Activated naive CD4-positive, alpha-beta T cell treated with anti-CD3 and anti-CD28 coated beads for 36 hours (primary cell): Measurements from ENCODE around the gene ENSA. TPM values are rescaled to one million over a fixed set of nuclear protein-coding genes. Genes with fewer than 3 reads are reported as not detected.
"Not testable (repeated sequence)": the region's sequence is repeated elsewhere in the genome, so short reads cannot be mapped to it uniquely, and the experiment has no call there.

Source experiments
- CTCF ChIA-PET: fragments of 350-600 bp; sonication (Branson Sonifier 250); formaldehyde crosslinking; loops from one replicate; lab custom pipeline; 2021; ENCODE audit warnings: antibody characterized with exemption; lab: Charles Lee
- DNase-seq: peaks from one replicate; pipeline ENCODE4 v3.0.0-alpha.2; 2020
- H3K27ac Mint-ChIP-seq: one replicate; pipeline ENCODE4 v1.8.0; 2021; ENCODE audit warnings: mild to moderate bottlenecking, mixed read lengths
- H3K27me3 Mint-ChIP-seq: one replicate; pipeline ENCODE4 v1.8.0; 2021; ENCODE audit warnings: low read depth, mixed read lengths
- H3K36me3 Mint-ChIP-seq: one replicate; pipeline ENCODE4 v1.8.0; 2021; ENCODE audit warnings: low read depth, mixed read lengths
- H3K4me1 Mint-ChIP-seq: one replicate; pipeline ENCODE4 v1.8.0; 2021; ENCODE audit warnings: low read depth, mixed read lengths
- H3K4me3 Mint-ChIP-seq: one replicate; pipeline ENCODE4 v1.8.0; 2021; ENCODE audit warnings: mild to moderate bottlenecking, moderate library complexity, mixed read lengths
- H3K9me3 Mint-ChIP-seq: one replicate; pipeline ENCODE4 v1.8.0; 2021; ENCODE audit warnings: mixed read lengths
- intact Hi-C: fragments of 100-400 bp; cut with micrococcal nuclease; formaldehyde crosslinking; loops from one replicate; pipeline ENCODE4 v1.15.1; 2023
- total RNA-seq, 2 experiments: library from RNA; stranded (reverse); gene quantifications; one replicate each; pipeline ENCODE4 v1.2.3, GENCODE V29; 2021

Gene ENSA
- total RNA-seq, 2 experiments from 2014 or later = 187 to 193 TPM

GRCh38 chr1:150641126-150641815, 11.9 kb upstream of the ENSA start:
- H3K4me1 Mint-ChIP-seq, H3K9me3 Mint-ChIP-seq, intact Hi-C loops, H3K4me3 Mint-ChIP-seq, H3K27me3 Mint-ChIP-seq, H3K27ac Mint-ChIP-seq, H3K36me3 Mint-ChIP-seq, CTCF ChIA-PET, DNase-seq: not testable (repeated sequence)

GRCh38 chr1:150638430-150638829, 9.0 kb upstream of the ENSA start:
- not testable (repeated sequence) for DNase-seq

GRCh38 chr1:150634839-150635622, 5.6 kb upstream of the ENSA start:
- not testable (repeated sequence) for H3K4me1 Mint-ChIP-seq, H3K27ac Mint-ChIP-seq

More at GRCh38 chr1:150638430-150638829, 9.0 kb upstream of the ENSA start:
- CTCF ChIA-PET, H3K9me3 Mint-ChIP-seq, H3K4me3 Mint-ChIP-seq, intact Hi-C loops, H3K27ac Mint-ChIP-seq, H3K4me1 Mint-ChIP-seq, H3K27me3 Mint-ChIP-seq, H3K36me3 Mint-ChIP-seq: not testable (repeated sequence)

GRCh38 chr1:150628766-150629114, 672 bp downstream of the ENSA start:
- H3K4me1 Mint-ChIP-seq = peaks cover 47% of the 10 kb centered on the region
- peaks cover 38% of the 10 kb centered on the region for H3K36me3 Mint-ChIP-seq
- H3K27ac Mint-ChIP-seq = no peak overlapping the region
- no peak overlapping the region for H3K4me3 Mint-ChIP-seq
- H3K9me3 Mint-ChIP-seq = no peaks in the 10 kb centered on the region
- intact Hi-C loops = loop anchor here (1.0 to 10.0 kb wide), 12 partner anchors 17 to 699 kb away; partner anchors contain the start of genes ANP32E, APH1A, ARNT and GOLPH3L
- CTCF ChIA-PET = interaction anchor here (0.6 to 2.1 kb wide), 3 partner anchors 15 to 420 kb away, joined by 4 to 12 read pairs (median 5); no protein-coding TSS in a partner anchor
- no peak for DNase-seq
- no peaks in the 10 kb centered on the region for H3K27me3 Mint-ChIP-seq

More at GRCh38 chr1:150634839-150635622, 5.6 kb upstream of the ENSA start:
- CTCF ChIA-PET, DNase-seq, H3K4me3 Mint-ChIP-seq, H3K36me3 Mint-ChIP-seq, intact Hi-C loops, H3K9me3 Mint-ChIP-seq, H3K27me3 Mint-ChIP-seq: not testable (repeated sequence)

- peaks cover 56% of the 10 kb centered on the region for H3K4me1 Mint-ChIP-seq
- H3K36me3 Mint-ChIP-seq = peaks cover 45% of the 10 kb centered on the region
- CTCF ChIA-PET = interaction anchor here (0.7 to 2.1 kb wide), 6 partner anchors 11 to 69 kb away, joined by 3 to 12 read pairs (median 6); no protein-coding TSS in a partner anchor
- H3K9me3 Mint-ChIP-seq = no peaks in the 10 kb centered on the region
- intact Hi-C loops = loop anchor here (2.0 to 10.0 kb wide), 3 partner anchors 143 to 375 kb away; partner anchors contain the start of genes RPRD2 and TARS2
- H3K27me3 Mint-ChIP-seq = no peaks in the 10 kb centered on the region
- no peak for DNase-seq
- H3K4me3 Mint-ChIP-seq = no peak overlapping the region
- H3K27ac Mint-ChIP-seq = peak overlapping the region; percentile 25
Observed at GRCh38 chr1:150627826-150628410, 1.5 kb downstream of the ENSA start.

GRCh38 chr1:150626150-150626549, 3.3 kb downstream of the ENSA start:
- Mint-ChIP-seq H3K27me3 (no peaks in the 10 kb centered on the region), H3K36me3 (peaks cover 57% of the 10 kb centered on the region), H3K27ac (peak overlapping the region; percentile 88), H3K4me1 (peaks cover 73% of the 10 kb centered on the region), H3K4me3 (no peak overlapping the region), H3K9me3 (no peaks in the 10 kb centered on the region)
- CTCF ChIA-PET = interaction anchor here (1.4 kb wide), 1 partner anchor 64 kb away, joined by 4 read pairs; no protein-coding TSS in a partner anchor
- no peak for DNase-seq
- intact Hi-C loops = loop anchor here (10.0 kb wide), 1 partner anchor 141 kb away; the partner anchor contains the start of gene TARS2

- not testable (repeated sequence) for H3K27me3 Mint-ChIP-seq, H3K9me3 Mint-ChIP-seq, H3K4me3 Mint-ChIP-seq
- intact Hi-C loops = loop anchor here (5.0 to 10.0 kb wide), 2 partner anchors 140 to 373 kb away; partner anchors contain the start of gene TARS2
- peaks cover 85% of the 10 kb centered on the region for H3K4me1 Mint-ChIP-seq
- peak; percentile 37 for DNase-seq
- H3K27ac Mint-ChIP-seq = peak overlapping the region; percentile 88
- CTCF ChIA-PET = interaction anchor here (0.7 to 7.6 kb wide), 3 partner anchors 60 to 648 kb away, joined by 3 to 167 read pairs (median 5); no protein-coding TSS in a partner anchor
- peaks cover 70% of the 10 kb centered on the region for H3K36me3 Mint-ChIP-seq
Observed at GRCh38 chr1:150624546-150624945, 4.9 kb downstream of the ENSA start.

GRCh38 chr1:150624134-150624533, 5.3 kb downstream of the ENSA start:
- H3K36me3 Mint-ChIP-seq = peaks cover 74% of the 10 kb centered on the region
- intact Hi-C loops = loop anchor here (5.0 to 10.0 kb wide), 2 partner anchors 139 to 373 kb away; partner anchors contain the start of gene TARS2

GRCh38 chr1:150622303-150622975, 7.0 kb downstream of the ENSA start:
- CTCF ChIA-PET = interaction anchor here (0.6 to 7.6 kb wide), 3 partner anchors 45 to 197 kb away, joined by 3 to 167 read pairs (median 7); no protein-coding TSS in a partner anchor
- Mint-ChIP-seq H3K27ac (peak overlapping the region; percentile 72), H3K9me3 (no peaks in the 10 kb centered on the region), H3K4me1 (peaks cover 77% of the 10 kb centered on the region), H3K27me3 (no peaks in the 10 kb centered on the region), H3K36me3 (peaks cover 68% of the 10 kb centered on the region), H3K4me3 (peak overlapping the region; percentile 9)
- no peak for DNase-seq
- intact Hi-C loops = loop anchor here (5.0 to 10.0 kb wide), 2 partner anchors 138 to 375 kb away; partner anchors contain the start of gene TARS2

More at GRCh38 chr1:150624134-150624533, 5.3 kb downstream of the ENSA start:
- H3K9me3 Mint-ChIP-seq, DNase-seq, H3K27me3 Mint-ChIP-seq, H3K4me3 Mint-ChIP-seq: not testable (repeated sequence)
- Mint-ChIP-seq H3K4me1 (peaks cover 86% of the 10 kb centered on the region), H3K27ac (peak overlapping the region; percentile 88)
- CTCF ChIA-PET = interaction anchor here (0.7 to 7.6 kb wide), 3 partner anchors 60 to 648 kb away, joined by 3 to 167 read pairs (median 5); no protein-coding TSS in a partner anchor

GRCh38 chr1:150621497-150622302, 7.7 kb downstream of the ENSA start:
- Mint-ChIP-seq H3K4me3 (peak overlapping the region; percentile 9), H3K36me3 (peaks cover 68% of the 10 kb centered on the region), H3K9me3 (no peaks in the 10 kb centered on the region), H3K4me1 (peaks cover 74% of the 10 kb centered on the region), H3K27ac (peak overlapping the region; percentile 72), H3K27me3 (no peaks in the 10 kb centered on the region)
- intact Hi-C loops = loop anchor here (1.0 to 10.0 kb wide), 4 partner anchors 60 to 376 kb away; partner anchors contain the start of gene TARS2
- DNase-seq = peak; percentile 78
- CTCF ChIA-PET = interaction anchor here (0.7 to 7.6 kb wide), 5 partner anchors 35 to 71 kb away, joined by 3 to 167 read pairs (median 6); no protein-coding TSS in a partner anchor
